Tibial nerve (tissue), 4 donors: ENCODE data around the gene SLC38A1. TPM values are rescaled to one million over a fixed set of nuclear protein-coding genes. Genes with fewer than 3 reads are reported as not detected.
A peak's percentile ranks its signal among the peaks of the same experiment; 100 is the strongest.

Experiments
- DNase-seq, 2 donors: peaks; one replicate each; pipeline ENCODE4 v3.0.0-alpha.2; 2019; ENCODE audit warnings: low spot score in 2 of 2
- H3K27ac ChIP-seq, 4 donors: fragments of 200-600 bp; sonication (generic) in 3 of 4; one replicate each; pipeline ENCODE4 v1.5.1; 2017 to 2019; ENCODE audit warnings: mild to moderate bottlenecking in 1 of 4
- H3K27me3 ChIP-seq, 2 donors: fragments of 200-600 bp; sonication (generic) in 1 of 2; one replicate each; pipeline versions ENCODE4 v1.5.1 to v1.6.0; 2017 to 2019
- H3K36me3 ChIP-seq, 3 donors: fragments of 200-600 bp; sonication (generic); one replicate each; pipeline ENCODE4 v1.5.1; 2018 to 2019
- H3K4me1 ChIP-seq, 4 donors: fragments of 200-600 bp; sonication (generic) in 3 of 4; one replicate each; pipeline ENCODE4 v1.5.1; 2017 to 2019
- H3K4me3 ChIP-seq, 4 donors: fragments of 200-600 bp; sonication (generic) in 3 of 4; one replicate each; pipeline ENCODE4 v1.5.1; 2017 to 2019; ENCODE audit warnings: mild to moderate bottlenecking in 1 of 4, moderate library complexity in 1 of 4
- H3K9me3 ChIP-seq, 4 donors: fragments of 200-600 bp; sonication (generic) in 3 of 4; one replicate each; pipeline ENCODE4 v1.5.1; 2017 to 2019
- CTCF ChIP-seq, 5 experiments: fragments of 200-600 bp in 3 of 5; fragments of 450-650 bp in 2 of 5; sonication (generic) in 3 of 5; IDR thresholded peaks; one replicate each; pipeline ENCODE4 v1.5.1; 2016 to 2019; ENCODE audit warnings: antibody characterized with exemption in 5 of 5, mild to moderate bottlenecking in 3 of 5, moderate library complexity in 2 of 5
- EP300 ChIP-seq, 2 donors: sonication (generic); formaldehyde crosslinking; IDR thresholded peaks; one replicate each; pipeline ENCODE4 v1.6.1; 2017; ENCODE audit warnings: antibody characterized with exemption in 2 of 2, mild to moderate bottlenecking in 1 of 2
- POLR2A ChIP-seq, 2 donors: fragments of 450-650 bp; IDR thresholded peaks; one replicate each; pipeline ENCODE4 v1.6.1; 2017; ENCODE audit warnings: antibody characterized with exemption in 2 of 2, mild to moderate bottlenecking in 2 of 2, moderate library complexity in 2 of 2
- WGBS, 2 donors: methylation state at CpG; one replicate each; pipeline ENCODE4 v1.1.5; 2018; 5-methylcytosine and 5-hydroxymethylcytosine counted together
- total RNA-seq, 4 donors: library from RNA; depleted of rRNA; stranded (reverse); fragments of >200 nt; gene quantifications; one replicate each; pipeline ENCODE4 v1.1.0, GENCODE V29; 2016

Gene SLC38A1
- total RNA-seq, 4 donors from 2014 or later: 7.0 to 11.8 (median 9.5) TPM

GRCh38 chr12:46282829-46283228 lies 14.0 kb upstream of the SLC38A1 start:
- H3K27ac ChIP-seq: no peak overlapping the region
- no peaks in the 10 kb centered on the region for H3K27me3 ChIP-seq
- H3K4me1 ChIP-seq: no peaks in the 10 kb centered on the region
- TF ChIP-seq POLR2A (IDR thresholded peaks at IDR 0.05) (no peak), CTCF (IDR thresholded peaks at IDR 0.05) (no peak), EP300 (IDR thresholded peaks at IDR 0.05) (no peak)
- H3K9me3 ChIP-seq: peaks cover 0 to 58% (median 17%) of the 10 kb centered on the region in 4 donors
- no peak overlapping the region for H3K4me3 ChIP-seq
- DNase-seq: no peak
- no peaks in the 10 kb centered on the region for H3K36me3 ChIP-seq

- DNase-seq: no peak
- Histone ChIP-seq H3K36me3 (no peaks in the 10 kb centered on the region), H3K27me3 (no peaks in the 10 kb centered on the region), H3K4me3 (no peak overlapping the region), H3K27ac (no peak overlapping the region), H3K4me1 (no peaks in the 10 kb centered on the region), H3K9me3 (peaks cover 0 to 5% (median 0%) of the 10 kb centered on the region in 4 donors)
- 75 to 79% methylated on average over 3 of the region's 3 CpGs for WGBS, 2 donors
- TF ChIP-seq POLR2A (IDR thresholded peaks at IDR 0.05): no peak
- no peak for TF ChIP-seq CTCF (IDR thresholded peaks at IDR 0.05)
These were observed 7.9 kb upstream of the SLC38A1 start for GRCh38 chr12:46276756-46277155.

GRCh38 chr12:46271863-46272262 lies 3.0 kb upstream of the SLC38A1 start:
- H3K27ac ChIP-seq: no peak overlapping the region
- H3K4me3 ChIP-seq: no peak overlapping the region
- peaks cover 0 to 32% (median 11%) of the 10 kb centered on the region in 4 donors for H3K4me1 ChIP-seq
- TF ChIP-seq EP300 (IDR thresholded peaks at IDR 0.05) (no peak), CTCF (IDR thresholded peaks at IDR 0.05) (no peak), POLR2A (IDR thresholded peaks at IDR 0.05) (no peak)
- H3K36me3 ChIP-seq: no peaks in the 10 kb centered on the region
- H3K9me3 ChIP-seq: no peaks in the 10 kb centered on the region
- H3K27me3 ChIP-seq: peaks cover 0 to 18% of the 10 kb centered on the region in 2 donors
- WGBS, 2 donors: 83 to 94% methylated on average over 2 of the region's 2 CpGs
- no peak for DNase-seq

- peaks cover 0 to 35% (median 12%) of the 10 kb centered on the region in 4 donors for H3K4me1 ChIP-seq
- 23 to 27% methylated on average over 24 to 41 of the region's 42 CpGs for WGBS, 2 donors
- no peak for DNase-seq
- H3K27me3 ChIP-seq: peaks cover 0 to 21% of the 10 kb centered on the region in 2 donors
- H3K27ac ChIP-seq: peak overlapping the region in 2 of 4 donors; percentile 47 to 84
- H3K9me3 ChIP-seq: no peaks in the 10 kb centered on the region
- H3K4me3 ChIP-seq: peak overlapping the region; percentile 33 to 87 (median 65)
- no peaks in the 10 kb centered on the region for H3K36me3 ChIP-seq
- TF ChIP-seq POLR2A (IDR thresholded peaks at IDR 0.05) (no peak), EP300 (IDR thresholded peaks at IDR 0.05) (no peak)
These were observed 792 bp upstream of the SLC38A1 start for GRCh38 chr12:46269429-46270241.

- peak in 1 of 2 donors; percentile 8 for DNase-seq
- 1 to 2% methylated on average over 30 to 41 of the region's 48 CpGs for WGBS, 2 donors
- peak overlapping the region in 3 of 4 donors; percentile 47 to 84 (median 58) for H3K27ac ChIP-seq
These were observed 839 bp downstream of the SLC38A1 start for GRCh38 chr12:46267825-46268582.

More at GRCh38 chr12:46267825-46268582, 839 bp downstream of the SLC38A1 start:
- TF ChIP-seq CTCF (IDR thresholded peaks at IDR 0.05): no peak
- no peak for TF ChIP-seq POLR2A (IDR thresholded peaks at IDR 0.05)
- no peak for TF ChIP-seq EP300 (IDR thresholded peaks at IDR 0.05)
- Histone ChIP-seq H3K4me3 (peak overlapping the region; percentile 33 to 87 (median 65)), H3K27me3 (peaks cover 0 to 21% of the 10 kb centered on the region in 2 donors), H3K4me1 (peaks cover 0 to 35% (median 12%) of the 10 kb centered on the region in 4 donors), H3K9me3 (no peaks in the 10 kb centered on the region), H3K36me3 (no peaks in the 10 kb centered on the region)
